K562 (cell line): ENCODE data around the gene ZNF692. TPM values are rescaled to one million over a fixed set of nuclear protein-coding genes. Genes with fewer than 3 reads are reported as not detected.

ENCODE experiments used
- CCNT2 ChIP-seq: IDR thresholded peaks from 2 replicates; pipeline ENCODE4 v1.6.1; 2011; ENCODE audit warnings: borderline replicate concordance, low read depth, mild to moderate bottlenecking, moderate library complexity, mixed read lengths, low read length; ENCODE audit not compliant: insufficient read length; ENCODE audit errors: extremely low read depth
- DPF2 ChIP-seq: fragments of 450-650 bp; IDR thresholded peaks from 2 replicates; pipeline ENCODE4 v1.6.1; 2016
- FOXK2 ChIP-seq, 2 experiments: fragments of 450-650 bp; IDR thresholded peaks in 1 of 2; conservative IDR thresholded peaks in 1 of 2; 2 replicates each; pipeline ENCODE4 v1.6.1; 2016; ENCODE audit warnings: low read depth in 2 of 2, mild to moderate bottlenecking in 1 of 2
- HEY1 ChIP-seq: fragments of 250-450 bp; sonication (Bioruptor Pico); IDR thresholded peaks from 2 replicates; pipeline ENCODE4 v1.5.0; 2020; ENCODE audit warnings: mild to moderate bottlenecking, moderate library complexity, borderline replicate concordance
- NFE2 ChIP-seq: IDR thresholded peaks from 2 replicates; pipeline ENCODE4 v1.6.1; 2014; ENCODE audit warnings: antibody characterized with exemption, low read depth
- NR3C1 ChIP-seq: sonication (generic); formaldehyde crosslinking; IDR thresholded peaks from 2 replicates; pipeline ENCODE4 v1.8.1; 2022; ENCODE audit warnings: missing genetic modification reagents
- POU5F1 ChIP-seq: fragments of 150-350 bp; IDR thresholded peaks from 2 replicates; pipeline ENCODE4 v1.6.1; 2014; ENCODE audit warnings: borderline replicate concordance, low read length, low read depth, mild to moderate bottlenecking; ENCODE audit not compliant: partially characterized antibody
- PTRF ChIP-seq: fragments of 450-650 bp; IDR thresholded peaks from 2 replicates; pipeline ENCODE4 v1.6.1; 2016; ENCODE audit warnings: mild to moderate bottlenecking, missing genetic modification characterization, missing compliant biosample characterization
- SUPT5H ChIP-seq: fragments of 450-650 bp; IDR thresholded peaks from 2 replicates; pipeline ENCODE4 v1.6.1; 2016
- ZNF165 ChIP-seq: fragments of 250-450 bp; sonication (Bioruptor Pico); IDR thresholded peaks from 2 replicates; pipeline ENCODE4 v1.4.0; 2020; ENCODE audit warnings: borderline replicate concordance
- ZNF23 ChIP-seq: fragments of 250-450 bp; sonication (Bioruptor Pico); IDR thresholded peaks from 2 replicates; pipeline ENCODE4 v1.4.0; 2020; ENCODE audit warnings: mild to moderate bottlenecking
- ZNF583 ChIP-seq: fragments of 250-450 bp; sonication (Bioruptor Pico); IDR thresholded peaks from 2 replicates; pipeline ENCODE4 v1.4.0; 2020
- ZSCAN29 ChIP-seq: fragments of 450-650 bp; IDR thresholded peaks from 2 replicates; pipeline ENCODE4 v1.6.1; 2017
- polyA plus RNA-seq, 8 experiments: library from polyadenylated mRNA; depleted of rRNA in 4 of 8; stranded (reverse) in 5 of 8; unstranded in 3 of 8; fragments of >200 nt; fragmentation: Nextera tagmentation in 2 of 8; fragmentation: Illumina TruSeq in 1 of 8; extraction: Ambion mirVana in 2 of 8; extraction: Trizol in 1 of 8; gene quantifications; 2 replicates each; pipeline versions ENCODE4 v1.2.1 to v1.2.3, GENCODE V29; 2011 to 2014; ENCODE audit warnings: inconsistent platforms in 1 of 8, missing spikeins in 1 of 8
- total RNA-seq, 7 experiments: library from RNA; depleted of rRNA in 6 of 7; stranded (reverse); fragments of >200 nt in 6 of 7; fragmentation: Illumina TruSeq in 2 of 7; extraction: Trizol in 2 of 7; gene quantifications; 2 replicates each; pipeline versions ENCODE4 v1.2.1 to v1.2.3, GENCODE V29; 2011 to 2021; ENCODE audit warnings: low replicate concordance in 1 of 7
- TF ChIP-seq, protein P1 (sequence below): IDR thresholded peaks from 2 replicates; pipeline ENCODE4 v1.6.1; 2011; ENCODE audit not compliant: insufficient read length; ENCODE audit errors: extremely low read depth
- TF ChIP-seq, protein P2 (sequence below): fragments of 450-650 bp; formaldehyde crosslinking; IDR thresholded peaks from 2 replicates; pipeline ENCODE4 v1.4.0; 2020; ENCODE audit warnings: mild to moderate bottlenecking
- TF ChIP-seq, protein P3 (sequence below): fragments of 450-650 bp; conservative IDR thresholded peaks from 2 replicates; pipeline ENCODE4 v1.6.1; 2016; ENCODE audit warnings: missing genetic modification characterization, low read depth, mild to moderate bottlenecking, missing compliant biosample characterization, moderate library complexity
- TF ChIP-seq, protein P4 (sequence below): IDR thresholded peaks from 2 replicates; pipeline ENCODE4 v1.6.1; 2011; ENCODE audit warnings: borderline replicate concordance, low read depth, mild to moderate bottlenecking, moderate library complexity, low read length; ENCODE audit not compliant: insufficient read depth, poor library complexity, severe bottlenecking
- TF ChIP-seq, protein P5 (sequence below): fragments of 450-650 bp; IDR thresholded peaks from 2 replicates; pipeline ENCODE4 v1.6.1; 2017; ENCODE audit warnings: antibody characterized with exemption
- TF ChIP-seq, protein P6 (sequence below): fragments of 450-650 bp; IDR thresholded peaks from 2 replicates; pipeline ENCODE4 v1.6.1; 2016; ENCODE audit warnings: borderline replicate concordance

Gene ZNF692
- total and polyA plus RNA-seq, 9 of the 15 experiments (the other 6 are each of a cell fraction or from before 2014, with no cell fraction given), result 8.4 to 143 (median 55.9) TPM

DNA sequence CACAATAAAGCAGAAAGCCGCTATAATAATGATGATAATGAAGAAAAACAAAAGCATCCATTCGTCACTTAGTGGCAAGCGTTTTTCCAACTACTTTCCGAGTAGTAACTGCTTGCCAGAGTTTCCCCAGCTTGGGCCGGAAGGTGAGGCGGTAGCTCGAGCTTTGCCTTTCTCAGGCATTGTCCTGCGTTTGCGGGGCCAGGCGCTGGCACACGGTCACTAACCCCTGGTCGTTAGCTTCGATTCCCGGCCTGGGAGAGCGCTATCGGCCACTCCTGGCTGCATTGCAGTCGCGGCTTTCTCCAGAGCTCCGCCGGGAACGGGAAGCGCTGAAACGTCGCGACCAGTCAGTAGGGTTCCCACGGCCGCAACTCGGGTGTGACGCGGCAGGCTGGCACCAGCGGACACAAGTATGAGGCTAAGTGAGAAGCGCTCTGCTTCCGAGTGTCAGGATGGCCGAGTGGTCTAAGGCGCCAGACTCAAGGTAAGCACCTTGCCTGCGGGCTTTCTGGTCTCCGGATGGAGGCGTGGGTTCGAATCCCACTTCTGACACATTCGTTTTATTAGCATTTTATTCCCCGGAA lies 14.6 kb upstream of the ZNF692 start (continued):
- TF ChIP-seq, protein P1, sequence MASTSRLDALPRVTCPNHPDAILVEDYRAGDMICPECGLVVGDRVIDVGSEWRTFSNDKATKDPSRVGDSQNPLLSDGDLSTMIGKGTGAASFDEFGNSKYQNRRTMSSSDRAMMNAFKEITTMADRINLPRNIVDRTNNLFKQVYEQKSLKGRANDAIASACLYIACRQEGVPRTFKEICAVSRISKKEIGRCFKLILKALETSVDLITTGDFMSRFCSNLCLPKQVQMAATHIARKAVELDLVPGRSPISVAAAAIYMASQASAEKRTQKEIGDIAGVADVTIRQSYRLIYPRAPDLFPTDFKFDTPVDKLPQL, result no peak
- TF ChIP-seq CCNT2 (no peak), ZSCAN29 (no peak; the same call in 1 of the 2 replicates), NFE2 (peak; percentile 73), ZNF583 (0 out of 2 replicates have a peak, but pooled peaks have one; percentile 8), ZNF23 (CRISPR knock-in tag) (no peak), HEY1 (CRISPR knock-in tag) (0 out of 2 replicates have a peak, but pooled peaks have one; percentile 5), ZNF165 (no peak), PTRF (tag) (no peak), POU5F1 (no peak), SUPT5H (peak; percentile 73), FOXK2 (conservative IDR thresholded peaks at IDR 0.05 in 1 of 2, IDR thresholded peaks at IDR 0.05 in 1 of 2; ENCODE audit: low read depth in 2 of 2) (no peak; a peak in 1 of 4 replicates), DPF2 (no peak; the same call in 1 of the 2 replicates), NR3C1 (CRISPR knock-in tag) (no peak)
- TF ChIP-seq, protein P2, sequence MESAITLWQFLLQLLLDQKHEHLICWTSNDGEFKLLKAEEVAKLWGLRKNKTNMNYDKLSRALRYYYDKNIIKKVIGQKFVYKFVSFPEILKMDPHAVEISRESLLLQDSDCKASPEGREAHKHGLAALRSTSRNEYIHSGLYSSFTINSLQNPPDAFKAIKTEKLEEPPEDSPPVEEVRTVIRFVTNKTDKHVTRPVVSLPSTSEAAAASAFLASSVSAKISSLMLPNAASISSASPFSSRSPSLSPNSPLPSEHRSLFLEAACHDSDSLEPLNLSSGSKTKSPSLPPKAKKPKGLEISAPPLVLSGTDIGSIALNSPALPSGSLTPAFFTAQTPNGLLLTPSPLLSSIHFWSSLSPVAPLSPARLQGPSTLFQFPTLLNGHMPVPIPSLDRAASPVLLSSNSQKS, result no peak
- TF ChIP-seq, protein P3, sequence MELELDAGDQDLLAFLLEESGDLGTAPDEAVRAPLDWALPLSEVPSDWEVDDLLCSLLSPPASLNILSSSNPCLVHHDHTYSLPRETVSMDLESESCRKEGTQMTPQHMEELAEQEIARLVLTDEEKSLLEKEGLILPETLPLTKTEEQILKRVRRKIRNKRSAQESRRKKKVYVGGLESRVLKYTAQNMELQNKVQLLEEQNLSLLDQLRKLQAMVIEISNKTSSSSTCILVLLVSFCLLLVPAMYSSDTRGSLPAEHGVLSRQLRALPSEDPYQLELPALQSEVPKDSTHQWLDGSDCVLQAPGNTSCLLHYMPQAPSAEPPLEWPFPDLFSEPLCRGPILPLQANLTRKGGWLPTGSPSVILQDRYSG (tag), result no peak
- TF ChIP-seq, protein P4, sequence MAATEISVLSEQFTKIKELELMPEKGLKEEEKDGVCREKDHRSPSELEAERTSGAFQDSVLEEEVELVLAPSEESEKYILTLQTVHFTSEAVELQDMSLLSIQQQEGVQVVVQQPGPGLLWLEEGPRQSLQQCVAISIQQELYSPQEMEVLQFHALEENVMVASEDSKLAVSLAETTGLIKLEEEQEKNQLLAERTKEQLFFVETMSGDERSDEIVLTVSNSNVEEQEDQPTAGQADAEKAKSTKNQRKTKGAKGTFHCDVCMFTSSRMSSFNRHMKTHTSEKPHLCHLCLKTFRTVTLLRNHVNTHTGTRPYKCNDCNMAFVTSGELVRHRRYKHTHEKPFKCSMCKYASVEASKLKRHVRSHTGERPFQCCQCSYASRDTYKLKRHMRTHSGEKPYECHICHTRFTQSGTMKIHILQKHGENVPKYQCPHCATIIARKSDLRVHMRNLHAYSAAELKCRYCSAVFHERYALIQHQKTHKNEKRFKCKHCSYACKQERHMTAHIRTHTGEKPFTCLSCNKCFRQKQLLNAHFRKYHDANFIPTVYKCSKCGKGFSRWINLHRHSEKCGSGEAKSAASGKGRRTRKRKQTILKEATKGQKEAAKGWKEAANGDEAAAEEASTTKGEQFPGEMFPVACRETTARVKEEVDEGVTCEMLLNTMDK, result no peak
- TF ChIP-seq, protein P5, sequence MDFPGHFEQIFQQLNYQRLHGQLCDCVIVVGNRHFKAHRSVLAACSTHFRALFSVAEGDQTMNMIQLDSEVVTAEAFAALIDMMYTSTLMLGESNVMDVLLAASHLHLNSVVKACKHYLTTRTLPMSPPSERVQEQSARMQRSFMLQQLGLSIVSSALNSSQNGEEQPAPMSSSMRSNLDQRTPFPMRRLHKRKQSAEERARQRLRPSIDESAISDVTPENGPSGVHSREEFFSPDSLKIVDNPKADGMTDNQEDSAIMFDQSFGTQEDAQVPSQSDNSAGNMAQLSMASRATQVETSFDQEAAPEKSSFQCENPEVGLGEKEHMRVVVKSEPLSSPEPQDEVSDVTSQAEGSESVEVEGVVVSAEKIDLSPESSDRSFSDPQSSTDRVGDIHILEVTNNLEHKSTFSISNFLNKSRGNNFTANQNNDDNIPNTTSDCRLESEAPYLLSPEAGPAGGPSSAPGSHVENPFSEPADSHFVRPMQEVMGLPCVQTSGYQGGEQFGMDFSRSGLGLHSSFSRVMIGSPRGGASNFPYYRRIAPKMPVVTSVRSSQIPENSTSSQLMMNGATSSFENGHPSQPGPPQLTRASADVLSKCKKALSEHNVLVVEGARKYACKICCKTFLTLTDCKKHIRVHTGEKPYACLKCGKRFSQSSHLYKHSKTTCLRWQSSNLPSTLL, result no peak
- TF ChIP-seq, protein P6, sequence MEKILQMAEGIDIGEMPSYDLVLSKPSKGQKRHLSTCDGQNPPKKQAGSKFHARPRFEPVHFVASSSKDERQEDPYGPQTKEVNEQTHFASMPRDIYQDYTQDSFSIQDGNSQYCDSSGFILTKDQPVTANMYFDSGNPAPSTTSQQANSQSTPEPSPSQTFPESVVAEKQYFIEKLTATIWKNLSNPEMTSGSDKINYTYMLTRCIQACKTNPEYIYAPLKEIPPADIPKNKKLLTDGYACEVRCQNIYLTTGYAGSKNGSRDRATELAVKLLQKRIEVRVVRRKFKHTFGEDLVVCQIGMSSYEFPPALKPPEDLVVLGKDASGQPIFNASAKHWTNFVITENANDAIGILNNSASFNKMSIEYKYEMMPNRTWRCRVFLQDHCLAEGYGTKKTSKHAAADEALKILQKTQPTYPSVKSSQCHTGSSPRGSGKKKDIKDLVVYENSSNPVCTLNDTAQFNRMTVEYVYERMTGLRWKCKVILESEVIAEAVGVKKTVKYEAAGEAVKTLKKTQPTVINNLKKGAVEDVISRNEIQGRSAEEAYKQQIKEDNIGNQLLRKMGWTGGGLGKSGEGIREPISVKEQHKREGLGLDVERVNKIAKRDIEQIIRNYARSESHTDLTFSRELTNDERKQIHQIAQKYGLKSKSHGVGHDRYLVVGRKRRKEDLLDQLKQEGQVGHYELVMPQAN, result no peak
